CD4-positive, alpha-beta T cell treated with Interleukin-15 for 1 hour (primary cell): ENCODE data around the gene DXO.

Source experiments
- DNase-seq: peaks from one replicate; pipeline ENCODE4 v3.0.0-alpha.2; 2020

DXO gene

DNA sequence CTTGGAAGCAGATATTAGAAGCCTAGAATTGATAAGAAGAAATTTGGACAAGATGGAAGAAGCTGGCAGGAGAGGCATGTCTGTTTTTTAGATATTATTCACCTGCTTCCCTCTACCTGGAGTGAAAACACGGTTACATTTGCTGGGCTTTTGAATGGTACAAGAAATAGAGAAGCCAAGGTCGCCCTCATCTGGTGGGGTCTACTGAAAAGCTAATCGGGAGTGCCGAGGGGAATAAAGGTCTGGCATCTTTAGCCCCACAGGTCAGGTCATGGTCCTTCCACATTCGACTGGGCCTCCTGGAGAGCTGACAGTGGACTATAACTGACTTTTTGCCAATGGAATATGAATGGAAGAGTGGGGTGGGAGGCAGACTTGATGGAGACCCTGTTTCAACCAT, 49.0 kb downstream of the DXO start:
- no peak for DNase-seq

DNA sequence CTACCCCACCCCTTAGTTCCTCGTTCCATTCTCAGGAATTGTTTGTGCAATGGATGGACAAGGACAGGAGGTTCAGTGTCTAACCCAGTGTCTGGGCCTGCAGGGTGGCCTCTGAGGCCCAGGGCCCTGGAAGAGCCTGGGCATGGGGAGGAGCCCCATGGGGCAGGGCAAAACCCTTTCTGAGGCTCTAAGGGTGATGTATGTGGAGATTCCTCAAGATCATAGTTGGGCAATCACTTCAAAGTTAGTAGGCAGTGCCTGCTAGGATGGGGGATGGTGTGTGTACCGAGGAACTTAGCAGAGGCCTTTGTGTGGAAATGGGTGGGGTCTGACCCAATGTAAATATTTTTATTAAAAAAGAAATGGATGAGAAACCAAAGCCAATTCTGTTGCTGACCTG, 51.1 kb downstream of the DXO start:
- DNase-seq, result no peak
